ENCODE measurements around the gene ALDH3A1. TPM values are rescaled to one million over a fixed set of nuclear protein-coding genes. Genes with fewer than 3 reads are reported as not detected.

Gene ALDH3A1
- total and polyA plus RNA-seq, 2 experiments from 2014 or later, result 0.17 to 0.21 TPM

- no peak for DNase-seq (ENCODE audit: low spot score)
- ATAC-seq, result no peak
- Histone ChIP-seq H3K4me1 (ENCODE audit: insufficient read depth) (no peaks in the 10 kb centered on the region), H3K4me3 (no peak overlapping the region), H3K27me3 (ENCODE audit: insufficient read depth) (no peaks in the 10 kb centered on the region), H3K4me2 (no peak overlapping the region), H3F3A (replicated peaks; ENCODE audit: low read depth) (no peaks in the 10 kb centered on the region), H3K79me2 (replicated peaks; ENCODE audit: insufficient read depth) (no peaks in the 10 kb centered on the region), H3K27ac (ENCODE audit: low read depth) (no peak overlapping the region), H4K20me1 (replicated peaks; ENCODE audit: insufficient read depth) (no peaks in the 10 kb centered on the region), H3K9me2 (ENCODE audit: insufficient read depth) (no peaks in the 10 kb centered on the region), H2AFZ (no peak overlapping the region), H3K36me3 (ENCODE audit: insufficient read depth) (no peaks in the 10 kb centered on the region)
- no peak overlapping the region for H3K27ac Mint-ChIP-seq
- H3K27me3 Mint-ChIP-seq (ENCODE audit: insufficient read depth, low read depth, poor library complexity), result no peaks in the 10 kb centered on the region
- H3K9me3 Mint-ChIP-seq, result no peaks in the 10 kb centered on the region; the same call in 2 of the 3 replicates
- TF ChIP-seq NANOG (IDR thresholded peaks at IDR 0.05; ENCODE audit: borderline replicate concordance), result no peak
- TF ChIP-seq CTCF (conservative IDR thresholded peaks at IDR 0.05; ENCODE audit: low read depth in 2 of 2), result no peak
- TF ChIP-seq REST (IDR thresholded peaks at IDR 0.05; ENCODE audit: unreplicated experiment), result no peak
- no peak for TF ChIP-seq ETS1 (IDR thresholded peaks at IDR 0.05)
- no peak for TF ChIP-seq CREB1 (CRISPR knock-in tag; IDR thresholded peaks at IDR 0.05; ENCODE audit: low read depth)
- TF ChIP-seq EZH2phosphoT487 (IDR thresholded peaks at IDR 0.05; ENCODE audit: unreplicated experiment), result no peak
- no peak for TF ChIP-seq ZNF331 (CRISPR knock-in tag; IDR thresholded peaks at IDR 0.05; ENCODE audit: low read depth)
- TF ChIP-seq STAT1 (IDR thresholded peaks at IDR 0.05; ENCODE audit: unreplicated experiment), result no peak
- no peak for TF ChIP-seq EZH2 (IDR thresholded peaks at IDR 0.05; ENCODE audit: low read depth, unreplicated experiment)
- no peak for TF ChIP-seq POLR2AphosphoS5 (IDR thresholded peaks at IDR 0.05; ENCODE audit: low read depth)
- TF ChIP-seq ZNF114 (CRISPR knock-in tag; IDR thresholded peaks at IDR 0.05), result no peak
- TF ChIP-seq ZNF462 (CRISPR knock-in tag; IDR thresholded peaks at IDR 0.05), result no peak
- no peak for TF ChIP-seq JUNB (IDR thresholded peaks at IDR 0.05; ENCODE audit: unreplicated experiment)
- no peaks in the 10 kb centered on the region; the same call in 2 of the 3 replicates for H3K4me1 Mint-ChIP-seq
- H3K36me3 Mint-ChIP-seq (ENCODE audit: low read depth), result no peaks in the 10 kb centered on the region
- no peak overlapping the region for H3K4me3 Mint-ChIP-seq
Measured at GRCh38 chr17:19731626-19732025, 16.5 kb downstream of the ALDH3A1 start.
